Measurements from ENCODE around the gene SPIN2B. TPM values are rescaled to one million over a fixed set of nuclear protein-coding genes. Genes with fewer than 3 reads are reported as not detected.

SPIN2B gene
- total RNA-seq, result 8.1 and 14.8 TPM in 2 replicates

DNA sequence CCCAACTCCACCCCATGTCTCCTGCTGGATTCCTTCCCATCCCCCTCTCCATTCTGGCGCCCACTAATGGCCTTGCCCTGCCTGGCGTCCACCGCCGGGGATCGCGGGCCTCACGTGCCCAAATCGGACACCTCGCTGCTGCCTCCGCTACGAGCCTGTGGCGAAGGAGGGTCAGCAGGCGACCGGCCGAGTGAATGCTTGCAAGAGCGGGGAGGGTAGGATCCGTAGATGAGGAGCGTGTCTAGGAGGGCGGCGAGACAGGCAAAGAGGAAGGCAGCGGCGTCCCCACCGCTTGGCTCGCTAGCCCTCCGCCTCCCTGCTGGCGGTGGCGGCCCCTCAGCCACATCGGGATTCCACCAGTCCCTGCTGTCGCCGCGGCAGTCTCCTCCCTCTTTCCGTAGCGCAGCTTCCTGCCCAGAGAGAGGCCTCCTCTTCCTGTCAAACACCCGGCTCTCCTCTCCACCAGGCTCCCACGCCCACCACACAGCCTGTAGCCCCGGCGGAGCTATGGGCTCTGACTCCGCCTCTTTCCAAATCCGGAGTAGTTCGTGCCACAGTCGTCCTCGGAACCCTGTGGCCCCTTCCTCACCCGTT, at the start of gene SPIN2B:
SPIN2B (minus strand) TSS at position 387 of the 594 bp plus-strand sequence.

DNA sequence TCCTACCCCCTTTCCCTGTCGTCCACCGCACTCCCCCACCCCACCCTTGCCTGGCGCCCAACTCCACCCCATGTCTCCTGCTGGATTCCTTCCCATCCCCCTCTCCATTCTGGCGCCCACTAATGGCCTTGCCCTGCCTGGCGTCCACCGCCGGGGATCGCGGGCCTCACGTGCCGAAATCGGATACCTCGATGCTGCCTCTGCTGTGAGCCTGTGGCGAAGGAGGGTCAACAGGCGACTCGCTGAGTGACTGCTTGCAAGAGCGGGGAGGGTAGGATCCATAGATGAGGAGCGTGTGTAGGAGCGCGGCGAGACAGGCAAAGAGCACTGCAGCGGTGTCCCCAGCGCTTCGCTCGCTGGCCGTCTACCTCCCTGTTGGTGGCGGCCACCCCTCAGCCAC, 15.7 kb upstream of the SPIN2B start, which contains the start of gene SPIN2A:
SPIN2A (minus strand) TSS at position 325 of the 400 bp plus-strand sequence. CDS start 800 bp downstream, outside the sequence.

Other genes starting within 250 kb of the SPIN2B start
- gene SPIN3, start 126.0 kb downstream of the SPIN2B start, total RNA-seq, result 7.5 and 8.5 TPM in 2 replicates
- 0.57 and 1.0 TPM in 2 replicates for gene SPIN2A, start 15.8 kb upstream of the SPIN2B start, total RNA-seq
- 0.28 TPM in 1 of 2 replicates, not detected in the other for gene FAAH2, start 165.2 kb upstream of the SPIN2B start, total RNA-seq